Naive thymus-derived CD8-positive, alpha-beta T cell (primary cell): ENCODE measurements around the gene C20orf96. TPM values are rescaled to one million over a fixed set of nuclear protein-coding genes. Genes with fewer than 3 reads are reported as not detected.
A peak's percentile ranks its signal among the peaks of the same experiment; 100 is the strongest.

Experiments used
- ATAC-seq, 2 donors: fragments of 150-1000 bp; cut with Tn5 transposase in 1 of 2; sonication (Bioruptor Pico), chemical (Tn5 transposase) in 1 of 2; 1 replicate in 1 of 2; 2 replicates in 1 of 2; pipeline ENCODE4 v1.10.0; 2021; ENCODE audit warnings: mild to moderate bottlenecking in 2 of 2, moderate library complexity in 2 of 2
- POLR2A ChIA-PET: fragments of 350-600 bp; sonication (Branson Sonifier 250); formaldehyde crosslinking; loops from one replicate; lab custom pipeline; 2021; ENCODE audit warnings: antibody characterized with exemption; lab: Charles Lee
- DNase-seq, 10 donors: peaks; one replicate each; pipeline versions ENCODE4 v3.0.0 to v3.0.0-alpha.2; 2020 to 2022
- H3K27ac Mint-ChIP-seq, 10 donors: one replicate each; pipeline ENCODE4 v1.8.0; 2020 to 2022; ENCODE audit warnings: mild to moderate bottlenecking in 10 of 10, mixed read lengths in 10 of 10, moderate library complexity in 4 of 10, inconsistent platforms in 1 of 10
- H3K27me3 Mint-ChIP-seq, 5 donors: one replicate each; pipeline ENCODE4 v1.8.0; 2021 to 2022; ENCODE audit warnings: mixed read lengths in 5 of 5
- H3K36me3 Mint-ChIP-seq, 3 donors: one replicate each; pipeline ENCODE4 v1.8.0; 2020 to 2022; ENCODE audit warnings: mixed read lengths in 3 of 3, mild to moderate bottlenecking in 2 of 3, inconsistent platforms in 1 of 3
- H3K4me1 Mint-ChIP-seq, 4 donors: one replicate each; pipeline ENCODE4 v1.8.0; 2021 to 2022; ENCODE audit warnings: mixed read lengths in 4 of 4
- H3K4me3 Mint-ChIP-seq, 10 donors: one replicate each; pipeline ENCODE4 v1.8.0; 2020 to 2022; ENCODE audit warnings: mild to moderate bottlenecking in 10 of 10, mixed read lengths in 10 of 10, moderate library complexity in 6 of 10, inconsistent platforms in 1 of 10
- H3K9me3 Mint-ChIP-seq, 9 donors: one replicate each; pipeline ENCODE4 v1.8.0; 2020 to 2022; ENCODE audit warnings: mixed read lengths in 9 of 9, mild to moderate bottlenecking in 3 of 9, inconsistent platforms in 1 of 9, moderate library complexity in 1 of 9
- polyA plus RNA-seq, 3 donors: library from polyadenylated mRNA; unstranded; fragments of 300-500 nt; fragmentation: Illumina TruSeq; gene quantifications; one replicate each; pipeline ENCODE4 v1.2.3, GENCODE V29; 2021
- total RNA-seq, 8 experiments: library from RNA in 2 of 8; stranded (reverse) in 2 of 8; gene quantifications; one replicate each; pipeline ENCODE4 v1.2.3 and lab custom pipeline; 2021 to 2026

C20orf96 gene
- total and polyA plus RNA-seq, 5 experiments from 2014 or later = 0.46 to 5.7 (median 0.80) TPM

DNA sequence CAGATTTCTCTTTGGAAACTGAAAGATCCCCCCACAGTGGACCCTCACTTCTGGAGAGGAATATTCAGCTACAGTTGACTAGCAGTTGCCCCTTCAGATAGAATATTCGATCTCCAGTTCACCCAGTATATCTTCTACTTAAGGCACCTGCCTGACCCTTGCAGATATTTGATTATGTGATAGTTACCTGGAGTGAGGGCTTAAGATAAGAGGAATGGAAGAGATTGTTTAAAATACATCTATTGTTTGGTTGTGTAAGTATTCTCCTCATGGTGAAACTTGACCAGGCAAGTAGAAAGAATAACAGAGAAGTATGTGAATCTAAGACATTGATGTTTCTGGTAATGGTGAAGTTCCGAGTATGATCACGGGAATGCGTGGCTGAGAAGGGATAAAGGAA lies 5.3 kb upstream of the C20orf96 start:
- no peak for ATAC-seq
- peak overlapping the region; percentile 2 to 98 (median 75) for H3K27ac Mint-ChIP-seq
- POLR2A ChIA-PET = interaction anchor here (1.7 to 5.5 kb wide), 2 partner anchors 29 to 34 kb away, joined by 7 to 140 read pairs; partner anchors contain the start of gene SOX12

DNA sequence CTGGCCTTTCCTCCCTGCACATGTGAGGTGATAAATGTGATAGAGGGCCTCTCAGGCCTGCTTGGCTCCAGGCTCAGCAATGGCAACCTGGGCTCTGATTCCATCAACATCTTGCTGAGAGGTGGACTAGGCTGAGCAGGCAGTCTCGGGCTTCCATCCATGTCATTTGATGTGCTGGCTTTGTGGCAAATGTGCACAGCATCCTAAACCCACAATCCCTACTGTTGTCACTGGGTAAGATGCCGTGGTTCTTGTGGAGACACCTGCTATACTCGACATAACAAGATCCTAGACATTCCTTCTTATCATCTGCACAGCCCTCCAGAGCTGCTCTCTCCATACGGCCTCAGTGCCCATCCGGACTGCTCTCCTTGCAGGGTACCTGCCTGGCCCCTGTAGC lies 4.1 kb upstream of the C20orf96 start:
- POLR2A ChIA-PET = interaction anchor here (0.6 to 1.8 kb wide), 2 partner anchors 16 to 30 kb away, joined by 3 to 9 read pairs; partner anchors contain the start of gene SOX12
- H3K27me3 Mint-ChIP-seq = no peaks in the 10 kb centered on the region
- peaks cover 17 to 42% (median 34%) of the 10 kb centered on the region in 4 donors for H3K4me1 Mint-ChIP-seq
- ATAC-seq (no peak), DNase-seq (peak in 1 of 10 donors; percentile 44)
- H3K9me3 Mint-ChIP-seq = peaks cover 0 to 3% (median 0%) of the 10 kb centered on the region in 9 donors
- peak overlapping the region in 1 of 10 donors; percentile 57 for H3K4me3 Mint-ChIP-seq
- peaks cover 0 to 5% (median 5%) of the 10 kb centered on the region in 3 donors for H3K36me3 Mint-ChIP-seq
- peak overlapping the region in 1 of 10 donors; percentile 16 for H3K27ac Mint-ChIP-seq

More for the DNA sequence above, 5.3 kb upstream of the C20orf96 start:
- H3K4me3 Mint-ChIP-seq = peak overlapping the region; percentile 29 to 100 (median 90)
- H3K4me1 Mint-ChIP-seq = peaks cover 16 to 45% (median 39%) of the 10 kb centered on the region in 4 donors
- H3K9me3 Mint-ChIP-seq = peaks cover 0 to 3% (median 0%) of the 10 kb centered on the region in 9 donors
- no peak for DNase-seq
- peaks cover 0 to 8% (median 5%) of the 10 kb centered on the region in 3 donors for H3K36me3 Mint-ChIP-seq
- H3K27me3 Mint-ChIP-seq = no peaks in the 10 kb centered on the region

DNA sequence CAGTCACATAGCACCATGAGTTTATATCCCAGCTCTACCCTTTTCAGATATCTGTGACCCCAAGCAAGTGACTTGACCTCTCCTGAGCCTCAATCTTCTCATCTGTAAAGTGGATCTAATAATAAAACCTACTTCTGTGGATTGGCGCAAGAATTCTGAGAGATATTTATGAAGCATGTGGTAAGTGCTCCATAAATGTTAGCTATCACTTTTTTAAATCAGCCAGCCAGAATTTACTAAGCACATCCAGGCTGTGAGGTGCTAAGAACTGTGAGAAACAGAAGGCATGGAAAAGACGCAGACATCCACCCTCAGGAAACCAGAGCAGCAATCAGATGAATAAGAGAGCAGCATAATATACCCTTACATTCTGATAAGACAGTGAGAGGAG lies 862 bp downstream of the C20orf96 start:
- ATAC-seq = no peak
- POLR2A ChIA-PET = interaction anchor here (1.5 kb wide), 1 partner anchor 8 kb away, joined by 5 read pairs; the partner anchor contains the start of gene ZCCHC3

DNA sequence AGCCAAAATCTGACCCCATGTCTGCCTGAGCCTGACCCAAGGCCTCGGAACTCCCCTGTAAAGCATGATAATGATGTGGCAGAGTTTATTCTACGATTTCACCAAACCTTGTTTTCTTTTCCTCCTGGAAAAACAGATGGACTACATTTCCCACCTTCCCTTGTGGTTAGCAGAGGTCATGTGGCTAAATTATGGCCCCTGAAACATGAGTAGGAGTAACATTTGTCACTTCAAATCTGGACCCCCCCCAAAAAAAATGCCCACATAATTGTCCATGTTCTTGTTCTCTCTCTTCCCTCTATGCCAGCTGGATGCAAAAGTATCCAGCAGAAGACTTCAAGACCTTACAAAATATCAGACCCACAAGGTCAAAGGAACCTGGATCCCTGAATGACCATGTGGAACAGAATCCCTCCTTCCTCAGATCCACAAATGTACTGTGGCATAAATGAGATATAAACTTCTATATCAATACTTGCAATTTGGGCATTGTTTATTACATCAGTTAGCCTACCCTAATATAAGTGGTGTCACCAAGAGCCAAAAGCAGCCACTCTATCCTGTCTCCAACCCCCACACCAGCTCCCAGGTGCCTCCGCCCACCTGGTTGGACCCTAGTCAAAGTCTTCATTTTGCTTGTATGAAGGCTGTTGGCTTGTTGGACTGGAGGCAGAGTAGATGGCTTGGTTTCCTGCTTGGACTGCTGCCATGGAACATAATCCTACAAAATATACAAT lies 1.4 kb downstream of the C20orf96 start:
- Mint-ChIP-seq H3K9me3 (no peaks in the 10 kb centered on the region), H3K4me1 (peaks cover 4 to 10% (median 9%) of the 10 kb centered on the region in 4 donors), H3K4me3 (peak overlapping the region in 2 of 10 donors; percentile 1 to 22), H3K36me3 (no peaks in the 10 kb centered on the region), H3K27me3 (no peaks in the 10 kb centered on the region), H3K27ac (peak overlapping the region in 3 of 10 donors; percentile 23 to 34 (median 29))
- no peak for ATAC-seq
- peak in 1 of 10 donors; percentile 38 for DNase-seq
- POLR2A ChIA-PET = interaction anchor here (1.5 kb wide), 1 partner anchor 9 kb away, joined by 5 read pairs; the partner anchor contains the start of gene ZCCHC3

More for the DNA sequence above, 862 bp downstream of the C20orf96 start:
- Mint-ChIP-seq H3K9me3 (no peaks in the 10 kb centered on the region), H3K27ac (peak overlapping the region in 4 of 10 donors; percentile 29 to 89 (median 56)), H3K36me3 (no peaks in the 10 kb centered on the region), H3K4me1 (peaks cover 4 to 10% (median 9%) of the 10 kb centered on the region in 4 donors), H3K4me3 (no peak overlapping the region), H3K27me3 (no peaks in the 10 kb centered on the region)
- no peak for DNase-seq

DNA sequence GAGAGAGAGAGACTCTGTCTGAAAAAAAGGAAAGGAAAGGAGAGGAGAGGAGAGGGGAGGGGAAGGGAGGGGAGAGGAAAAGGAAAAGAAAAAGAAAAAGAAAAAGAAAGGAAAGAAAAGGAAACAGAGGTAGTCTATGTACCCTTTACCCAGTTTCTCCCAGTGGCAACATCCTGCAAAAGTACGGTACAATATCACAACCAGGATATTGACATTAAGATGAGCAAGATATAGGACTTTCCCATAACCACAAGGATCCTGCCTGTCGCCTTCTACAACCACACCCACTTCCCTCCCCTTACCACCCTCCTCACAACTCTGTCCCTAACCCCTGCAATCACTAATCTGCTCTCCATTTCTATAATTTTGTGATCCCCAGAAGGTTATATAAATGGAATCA lies 4.0 kb downstream of the C20orf96 start:
- Mint-ChIP-seq H3K4me3 (no peak overlapping the region), H3K36me3 (no peaks in the 10 kb centered on the region), H3K27me3 (no peaks in the 10 kb centered on the region), H3K4me1 (peaks cover 4 to 10% (median 9%) of the 10 kb centered on the region in 4 donors), H3K27ac (peak overlapping the region in 1 of 10 donors; percentile 53), H3K9me3 (no peaks in the 10 kb centered on the region)
- ATAC-seq (no peak), DNase-seq (no peak)
- POLR2A ChIA-PET = no interaction called here

DNA sequence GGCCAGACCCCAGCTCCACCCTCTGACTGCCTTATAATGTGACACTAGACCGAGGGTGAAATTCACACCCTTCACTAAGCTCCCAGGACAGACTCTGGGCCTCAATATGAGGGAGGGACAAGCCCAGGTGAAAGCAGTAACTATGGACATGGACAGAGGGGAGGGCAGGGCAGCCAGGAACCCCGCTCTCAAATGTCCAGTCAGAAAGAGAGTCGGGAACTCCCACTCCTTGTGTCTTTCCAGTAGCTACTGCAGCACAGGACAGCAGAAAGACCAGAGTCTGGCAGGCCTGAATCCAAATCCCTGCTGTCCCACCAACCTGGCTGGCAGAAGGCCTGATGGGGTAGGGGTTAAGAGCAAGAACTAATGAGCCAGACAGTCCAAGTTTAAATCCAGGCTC lies 6.4 kb downstream of the C20orf96 start:
- peaks cover 0 to 4% (median 0%) of the 10 kb centered on the region in 3 donors for H3K36me3 Mint-ChIP-seq
- H3K4me3 Mint-ChIP-seq = no peak overlapping the region
- no peaks in the 10 kb centered on the region for H3K27me3 Mint-ChIP-seq
- H3K9me3 Mint-ChIP-seq = no peaks in the 10 kb centered on the region
- ATAC-seq = no peak
- peaks cover 0 to 2% (median under 1%) of the 10 kb centered on the region in 4 donors for H3K4me1 Mint-ChIP-seq
- DNase-seq = peak in 1 of 10 donors; percentile 54
- H3K27ac Mint-ChIP-seq = no peak overlapping the region
- POLR2A ChIA-PET = no interaction called here

DNA sequence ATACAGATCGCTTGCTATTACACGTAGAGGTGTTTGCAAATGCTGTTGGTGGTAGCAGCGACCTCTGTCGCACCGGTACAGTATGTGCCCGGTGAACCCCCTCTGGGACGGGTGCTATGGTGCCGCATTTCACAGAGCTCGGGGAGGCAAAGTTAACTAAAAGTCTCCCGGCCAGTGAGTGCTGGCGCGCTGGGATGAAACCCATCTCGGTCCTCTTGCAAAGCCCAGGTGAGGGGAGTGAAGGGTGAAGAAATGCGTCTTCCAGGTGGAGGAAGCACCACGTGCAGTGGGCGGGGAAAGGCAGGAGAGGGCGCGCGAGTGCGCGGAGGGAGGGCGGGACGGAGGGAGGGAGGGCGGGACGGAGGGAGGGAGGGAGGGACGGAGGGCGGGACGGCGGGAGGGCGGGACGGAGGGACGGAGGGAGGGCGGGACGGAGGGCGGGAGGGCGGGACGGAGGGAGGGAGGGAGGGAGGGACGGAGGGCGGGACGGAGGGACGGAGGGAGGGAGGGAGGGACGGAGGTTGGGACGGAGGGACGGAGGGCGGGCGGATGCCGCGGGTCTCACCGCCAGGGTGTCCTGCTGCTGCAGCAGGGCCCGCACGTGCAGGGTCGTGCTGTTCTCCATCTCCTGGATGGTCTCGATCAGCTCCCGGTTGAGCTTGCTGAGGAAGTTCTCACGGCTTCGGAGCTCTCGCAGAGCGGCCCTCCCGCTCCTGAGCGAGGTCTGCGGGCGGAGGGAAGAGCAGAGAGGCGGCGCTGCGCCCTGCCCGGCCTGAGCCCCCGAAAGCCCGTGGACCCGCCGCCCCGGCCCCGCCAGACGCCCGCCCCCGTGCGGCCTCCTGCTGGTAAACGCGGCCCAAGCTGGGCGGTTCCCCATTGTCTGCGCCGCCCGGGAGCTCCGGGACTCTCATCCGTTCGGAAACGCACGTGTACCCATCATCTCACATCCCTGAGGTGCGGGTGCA lies 11.7 kb downstream of the C20orf96 start:
- Mint-ChIP-seq H3K27me3 (no peaks in the 10 kb centered on the region), H3K4me1 (peaks cover 0 to 4% (median 0%) of the 10 kb centered on the region in 4 donors), H3K27ac (no peak overlapping the region), H3K9me3 (no peaks in the 10 kb centered on the region), H3K4me3 (peak overlapping the region in 2 of 10 donors; percentile 8 to 60), H3K36me3 (peaks cover 6 to 18% (median 11%) of the 10 kb centered on the region in 3 donors)
- POLR2A ChIA-PET = no interaction called here
- DNase-seq = peak in 3 of 10 donors; percentile 13 to 40 (median 26)
- ATAC-seq = no peak

DNA sequence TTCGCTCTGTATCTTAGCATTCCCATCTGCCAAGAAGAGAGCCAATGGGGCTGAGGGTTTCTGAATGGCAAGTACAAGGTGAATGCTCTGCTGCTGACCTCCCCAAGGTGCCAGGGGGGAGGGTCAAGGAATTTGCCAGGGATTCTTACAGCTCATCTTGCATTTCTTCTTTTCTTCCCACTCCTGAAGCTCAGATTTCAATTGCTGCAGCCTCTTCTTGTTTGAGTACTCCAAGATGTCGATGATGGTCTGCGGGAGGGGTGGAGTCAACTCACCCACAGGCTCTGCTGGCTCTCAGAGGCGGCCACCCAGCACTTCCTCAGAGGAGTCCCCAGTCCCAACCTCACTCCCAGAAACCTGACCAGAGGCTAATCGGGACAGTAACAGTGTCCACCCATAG lies 12.4 kb downstream of the C20orf96 start:
- peak in 1 of 10 donors; percentile 35 for DNase-seq
- POLR2A ChIA-PET = interaction anchor here (0.6 kb wide), 1 partner anchor 10 kb away, joined by 3 read pairs; no protein-coding TSS in a partner anchor
- H3K4me3 Mint-ChIP-seq = no peak overlapping the region
- peaks cover 6 to 18% (median 11%) of the 10 kb centered on the region in 3 donors for H3K36me3 Mint-ChIP-seq
- H3K27ac Mint-ChIP-seq = no peak overlapping the region
- ATAC-seq = no peak
- H3K4me1 Mint-ChIP-seq = peaks cover 0 to 4% (median 0%) of the 10 kb centered on the region in 4 donors
- no peaks in the 10 kb centered on the region for H3K9me3 Mint-ChIP-seq
- no peaks in the 10 kb centered on the region for H3K27me3 Mint-ChIP-seq

DNA sequence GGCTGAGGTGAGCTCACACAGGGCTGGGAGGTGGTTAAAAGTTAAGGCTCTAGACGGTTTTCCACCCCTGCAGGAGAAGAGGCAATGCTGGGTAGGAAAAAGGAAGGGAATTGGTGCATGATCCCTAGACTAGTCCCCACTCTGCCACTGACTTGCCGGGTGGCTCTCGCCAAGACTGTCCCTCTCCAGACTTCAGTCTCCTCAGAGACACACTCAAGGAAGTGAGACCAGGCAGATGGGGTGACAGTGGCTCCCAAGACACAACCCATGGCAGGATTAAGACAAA lies 13.1 kb downstream of the C20orf96 start:
- H3K4me1 Mint-ChIP-seq = peaks cover 0 to 4% (median 0%) of the 10 kb centered on the region in 4 donors
- POLR2A ChIA-PET = no interaction called here
- H3K27ac Mint-ChIP-seq = no peak overlapping the region
- no peaks in the 10 kb centered on the region for H3K9me3 Mint-ChIP-seq
- DNase-seq = peak in 1 of 10 donors; percentile 27
- no peak overlapping the region for H3K4me3 Mint-ChIP-seq
- no peak for ATAC-seq
- H3K27me3 Mint-ChIP-seq = no peaks in the 10 kb centered on the region
- H3K36me3 Mint-ChIP-seq = peaks cover 6 to 18% (median 11%) of the 10 kb centered on the region in 3 donors

DNA sequence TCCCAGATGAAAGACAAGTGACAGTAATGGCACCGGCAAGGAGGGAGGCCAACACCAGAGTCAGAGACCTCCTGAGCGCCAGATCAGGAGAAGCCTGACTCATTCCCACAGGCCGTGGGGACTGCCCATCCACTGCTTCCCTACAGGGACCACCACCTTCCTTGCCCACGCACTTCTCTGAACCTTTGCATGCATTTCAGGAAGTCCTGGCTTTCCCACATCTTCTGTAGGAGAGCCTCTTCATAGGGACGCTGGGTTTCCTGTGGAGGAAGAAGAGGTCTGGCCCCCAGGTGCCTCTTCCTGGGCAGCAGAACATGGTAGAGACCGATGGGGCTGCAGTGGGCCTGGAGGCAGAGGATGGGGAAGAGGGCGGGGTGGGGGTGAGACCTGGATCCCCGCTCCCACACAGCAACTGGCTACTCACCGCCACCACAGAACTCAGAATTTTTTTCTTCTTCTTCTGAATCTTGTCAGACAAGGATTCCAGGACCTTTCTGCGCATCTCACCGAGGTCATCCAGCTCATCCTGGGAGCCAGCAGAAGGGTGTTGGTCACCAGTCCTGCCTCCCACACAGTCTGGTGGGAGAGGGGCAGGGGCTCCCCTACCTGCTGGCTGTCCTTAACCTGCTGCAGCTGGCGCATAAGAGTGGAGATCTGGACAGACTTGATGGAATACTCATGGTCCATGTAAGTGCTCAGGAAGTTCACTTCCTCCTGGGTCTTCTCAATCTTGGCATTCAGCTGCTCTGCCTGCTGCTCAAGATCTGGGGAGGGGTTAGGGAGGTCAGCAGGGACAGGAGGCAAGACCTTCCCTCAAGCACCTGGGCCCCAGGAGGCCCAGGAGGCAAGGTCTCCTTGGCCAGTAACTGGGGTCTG lies 13.7 kb downstream of the C20orf96 start:
- POLR2A ChIA-PET = no interaction called here
- Mint-ChIP-seq H3K27me3 (no peaks in the 10 kb centered on the region), H3K27ac (no peak overlapping the region), H3K36me3 (peaks cover 6 to 18% (median 11%) of the 10 kb centered on the region in 3 donors), H3K9me3 (no peaks in the 10 kb centered on the region), H3K4me1 (peaks cover 0 to 4% (median 0%) of the 10 kb centered on the region in 4 donors), H3K4me3 (no peak overlapping the region)
- ATAC-seq = no peak
- DNase-seq = peak in 1 of 10 donors; percentile 43

DNA sequence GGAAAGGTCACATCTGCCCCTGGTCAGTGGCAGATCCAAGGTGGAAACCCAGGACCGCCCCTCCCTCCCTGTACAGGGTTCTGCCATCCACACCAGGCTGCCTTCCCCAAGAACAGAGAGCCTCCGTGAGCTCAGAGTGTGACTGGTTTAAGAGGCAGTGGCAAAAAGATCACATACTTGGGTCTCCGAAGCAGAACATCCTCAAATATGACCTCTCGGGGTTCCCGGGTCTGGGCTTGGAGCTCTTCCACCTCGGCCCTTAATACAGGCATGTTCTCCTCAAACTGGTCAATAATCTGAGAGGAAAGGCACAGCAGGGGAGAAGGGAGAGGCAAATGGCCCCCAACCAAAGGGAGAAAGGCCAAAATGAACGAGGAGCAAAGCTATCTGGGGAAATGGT lies 14.8 kb downstream of the C20orf96 start:
- Mint-ChIP-seq H3K4me1 (peaks cover 0 to 3% (median 0%) of the 10 kb centered on the region in 4 donors), H3K36me3 (peaks cover 6 to 16% (median 11%) of the 10 kb centered on the region in 3 donors), H3K27me3 (no peaks in the 10 kb centered on the region), H3K27ac (peak overlapping the region in 1 of 10 donors; percentile 2), H3K9me3 (no peaks in the 10 kb centered on the region), H3K4me3 (no peak overlapping the region)
- POLR2A ChIA-PET = no interaction called here
- ATAC-seq = no peak
- DNase-seq = peak in 1 of 10 donors; percentile 23
